ES-I3 (cell line): ENCODE results near the gene AHCYL2.
"Not testable (repeated sequence)": the region's sequence is repeated elsewhere in the genome, so short reads cannot be mapped to it uniquely, and the experiment has no call there.

Experiments used
- H3K36me3 ChIP-seq: 2 replicates; pipeline ENCODE4 v1.6.1; 2013; ENCODE audit warnings: mild to moderate bottlenecking, low read length, control low read depth, moderate library complexity; ENCODE audit not compliant: insufficient read depth
- H3K4me1 ChIP-seq: 2 replicates; pipeline ENCODE4 v1.6.1; 2013; ENCODE audit warnings: mild to moderate bottlenecking, control low read depth, low read length; ENCODE audit not compliant: insufficient read depth
- H3K9ac ChIP-seq: 2 replicates; pipeline ENCODE4 v1.6.1; 2013; ENCODE audit warnings: low read depth, mild to moderate bottlenecking, low read length, moderate library complexity
- H3K9me3 ChIP-seq: 2 replicates; pipeline ENCODE4 v1.6.1; 2013; ENCODE audit warnings: mild to moderate bottlenecking, low read length, moderate library complexity; ENCODE audit not compliant: control insufficient read depth, insufficient read depth

AHCYL2 gene

GRCh38 chr7:129439963-129440625 lies 215.3 kb downstream of the AHCYL2 start:
- H3K36me3 ChIP-seq, result peaks cover 2% of the 10 kb centered on the region; the same call in 1 of the 2 replicates
- H3K4me1 ChIP-seq, result no peaks in the 10 kb centered on the region
- H3K9me3 ChIP-seq, result no peaks in the 10 kb centered on the region
- no peak overlapping the region for H3K9ac ChIP-seq

GRCh38 chr7:129443612-129444011 lies 218.8 kb downstream of the AHCYL2 start:
- H3K9ac ChIP-seq, result no peak overlapping the region
- peaks cover 2% of the 10 kb centered on the region; the same call in 1 of the 2 replicates for H3K36me3 ChIP-seq
- 0 out of 2 replicates have a peak, but pooled peaks cover 2% of the 10 kb centered on the region for H3K9me3 ChIP-seq
- H3K4me1 ChIP-seq, result no peaks in the 10 kb centered on the region

- not testable (repeated sequence) for H3K9ac ChIP-seq, H3K36me3 ChIP-seq, H3K9me3 ChIP-seq, H3K4me1 ChIP-seq
These were observed 219.9 kb downstream of the AHCYL2 start for GRCh38 chr7:129444776-129445175.

- not testable (repeated sequence) for H3K4me1 ChIP-seq, H3K9me3 ChIP-seq, H3K36me3 ChIP-seq, H3K9ac ChIP-seq
These were observed 222.1 kb downstream of the AHCYL2 start for GRCh38 chr7:129446925-129447324.

- not testable (repeated sequence) for H3K9ac ChIP-seq, H3K36me3 ChIP-seq, H3K4me1 ChIP-seq, H3K9me3 ChIP-seq
These were observed 222.6 kb downstream of the AHCYL2 start for GRCh38 chr7:129447445-129447844.

GRCh38 chr7:129448608-129449007 lies 223.8 kb downstream of the AHCYL2 start:
- not testable (repeated sequence) for H3K4me1 ChIP-seq, H3K9me3 ChIP-seq, H3K36me3 ChIP-seq, H3K9ac ChIP-seq

- no peak overlapping the region for H3K9ac ChIP-seq
- 0 out of 2 replicates have a peak, but pooled peaks cover 5% of the 10 kb centered on the region for H3K36me3 ChIP-seq
- 0 out of 2 replicates have a peak, but pooled peaks cover 5% of the 10 kb centered on the region for H3K4me1 ChIP-seq
- 0 out of 2 replicates have a peak, but pooled peaks cover 2% of the 10 kb centered on the region for H3K9me3 ChIP-seq
These were observed 225.5 kb downstream of the AHCYL2 start for GRCh38 chr7:129450295-129450694.

GRCh38 chr7:129452589-129453231 lies 227.9 kb downstream of the AHCYL2 start:
- Histone ChIP-seq H3K36me3 (0 out of 2 replicates have a peak, but pooled peaks cover 5% of the 10 kb centered on the region), H3K4me1 (0 out of 2 replicates have a peak, but pooled peaks cover 5% of the 10 kb centered on the region), H3K9me3 (0 out of 2 replicates have a peak, but pooled peaks cover 2% of the 10 kb centered on the region), H3K9ac (no peak overlapping the region)

GRCh38 chr7:129453510-129454248 lies 228.8 kb downstream of the AHCYL2 start:
- H3K36me3 ChIP-seq, result peaks cover 7% of the 10 kb centered on the region
- H3K9ac ChIP-seq, result no peak overlapping the region
- H3K9me3 ChIP-seq, result no peaks in the 10 kb centered on the region
- 0 out of 2 replicates have a peak, but pooled peaks cover 5% of the 10 kb centered on the region for H3K4me1 ChIP-seq

- Histone ChIP-seq H3K4me1 (0 out of 2 replicates have a peak, but pooled peaks cover 5% of the 10 kb centered on the region), H3K36me3 (peaks cover 7% of the 10 kb centered on the region), H3K9ac (no peak overlapping the region), H3K9me3 (no peaks in the 10 kb centered on the region)
These were observed 229.4 kb downstream of the AHCYL2 start for GRCh38 chr7:129454249-129454551.

- Histone ChIP-seq H3K36me3 (peaks cover 7% of the 10 kb centered on the region), H3K4me1 (0 out of 2 replicates have a peak, but pooled peaks cover 5% of the 10 kb centered on the region)
These were observed 231.6 kb downstream of the AHCYL2 start for GRCh38 chr7:129456421-129456820.

GRCh38 chr7:129457101-129457500 lies 232.3 kb downstream of the AHCYL2 start:
- 0 out of 2 replicates have a peak, but pooled peaks cover 5% of the 10 kb centered on the region for H3K4me1 ChIP-seq
- peaks cover 7% of the 10 kb centered on the region for H3K36me3 ChIP-seq
- H3K9ac ChIP-seq, result no peak overlapping the region
- H3K9me3 ChIP-seq, result no peaks in the 10 kb centered on the region

More at GRCh38 chr7:129456421-129456820, 231.6 kb downstream of the AHCYL2 start:
- Histone ChIP-seq H3K9me3 (no peaks in the 10 kb centered on the region), H3K9ac (no peak overlapping the region)

GRCh38 chr7:129458171-129458570 lies 233.3 kb downstream of the AHCYL2 start:
- Histone ChIP-seq H3K4me1 (0 out of 2 replicates have a peak, but pooled peaks cover 5% of the 10 kb centered on the region), H3K36me3 (peaks cover 7% of the 10 kb centered on the region), H3K9ac (no peak overlapping the region), H3K9me3 (no peaks in the 10 kb centered on the region)

- Histone ChIP-seq H3K4me1 (no peaks in the 10 kb centered on the region), H3K36me3 (peaks cover 2% of the 10 kb centered on the region), H3K9ac (no peak overlapping the region), H3K9me3 (no peaks in the 10 kb centered on the region)
These were observed 237.0 kb downstream of the AHCYL2 start for GRCh38 chr7:129461809-129462208.
